Measurements from ENCODE around the gene PRRX1. TPM values are rescaled to one million over a fixed set of nuclear protein-coding genes. Genes with fewer than 3 reads are reported as not detected.

Gene PRRX1
- total and polyA plus RNA-seq, 8 donors: 0.84 to 79.6 (median 3.2) TPM

GRCh38 chr1:170727963-170728362 is 64.0 kb downstream of the PRRX1 start:
- Histone ChIP-seq H3K9me3 (no peaks in the 10 kb centered on the region), H3K4me3 (no peak overlapping the region), H3K27ac (no peak overlapping the region), H3K27me3 (no peaks in the 10 kb centered on the region), H3K4me1 (no peaks in the 10 kb centered on the region), H3K36me3 (no peaks in the 10 kb centered on the region)
- ATAC-seq (no peak), DNase-seq (no peak)
- intact Hi-C loops (cut with DNase I): no loop called here
- TF ChIP-seq, protein P1, sequence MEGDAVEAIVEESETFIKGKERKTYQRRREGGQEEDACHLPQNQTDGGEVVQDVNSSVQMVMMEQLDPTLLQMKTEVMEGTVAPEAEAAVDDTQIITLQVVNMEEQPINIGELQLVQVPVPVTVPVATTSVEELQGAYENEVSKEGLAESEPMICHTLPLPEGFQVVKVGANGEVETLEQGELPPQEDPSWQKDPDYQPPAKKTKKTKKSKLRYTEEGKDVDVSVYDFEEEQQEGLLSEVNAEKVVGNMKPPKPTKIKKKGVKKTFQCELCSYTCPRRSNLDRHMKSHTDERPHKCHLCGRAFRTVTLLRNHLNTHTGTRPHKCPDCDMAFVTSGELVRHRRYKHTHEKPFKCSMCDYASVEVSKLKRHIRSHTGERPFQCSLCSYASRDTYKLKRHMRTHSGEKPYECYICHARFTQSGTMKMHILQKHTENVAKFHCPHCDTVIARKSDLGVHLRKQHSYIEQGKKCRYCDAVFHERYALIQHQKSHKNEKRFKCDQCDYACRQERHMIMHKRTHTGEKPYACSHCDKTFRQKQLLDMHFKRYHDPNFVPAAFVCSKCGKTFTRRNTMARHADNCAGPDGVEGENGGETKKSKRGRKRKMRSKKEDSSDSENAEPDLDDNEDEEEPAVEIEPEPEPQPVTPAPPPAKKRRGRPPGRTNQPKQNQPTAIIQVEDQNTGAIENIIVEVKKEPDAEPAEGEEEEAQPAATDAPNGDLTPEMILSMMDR (IDR thresholded peaks at IDR 0.05): no peak

- no peak overlapping the region for H3K27ac ChIP-seq
- no peak for ATAC-seq
- no peak overlapping the region for H3K4me3 ChIP-seq
- intact Hi-C loops (cut with DNase I): no loop called here
- H3K4me1 ChIP-seq: no peaks in the 10 kb centered on the region
- H3K27me3 ChIP-seq: no peaks in the 10 kb centered on the region
- TF ChIP-seq, protein P1 (IDR thresholded peaks at IDR 0.05): no peak
- no peaks in the 10 kb centered on the region for H3K9me3 ChIP-seq
- no peak for DNase-seq
- no peaks in the 10 kb centered on the region for H3K36me3 ChIP-seq
Observed at GRCh38 chr1:170729225-170730002, 65.5 kb downstream of the PRRX1 start.

GRCh38 chr1:170730014-170730413 is 66.1 kb downstream of the PRRX1 start:
- TF ChIP-seq, protein P1 (IDR thresholded peaks at IDR 0.05): no peak
- intact Hi-C loops (cut with DNase I): no loop called here
- Histone ChIP-seq H3K9me3 (no peaks in the 10 kb centered on the region), H3K36me3 (no peaks in the 10 kb centered on the region), H3K4me3 (no peak overlapping the region), H3K27me3 (no peaks in the 10 kb centered on the region), H3K4me1 (no peaks in the 10 kb centered on the region), H3K27ac (no peak overlapping the region)
- no peak for DNase-seq
- ATAC-seq: no peak

DNA sequence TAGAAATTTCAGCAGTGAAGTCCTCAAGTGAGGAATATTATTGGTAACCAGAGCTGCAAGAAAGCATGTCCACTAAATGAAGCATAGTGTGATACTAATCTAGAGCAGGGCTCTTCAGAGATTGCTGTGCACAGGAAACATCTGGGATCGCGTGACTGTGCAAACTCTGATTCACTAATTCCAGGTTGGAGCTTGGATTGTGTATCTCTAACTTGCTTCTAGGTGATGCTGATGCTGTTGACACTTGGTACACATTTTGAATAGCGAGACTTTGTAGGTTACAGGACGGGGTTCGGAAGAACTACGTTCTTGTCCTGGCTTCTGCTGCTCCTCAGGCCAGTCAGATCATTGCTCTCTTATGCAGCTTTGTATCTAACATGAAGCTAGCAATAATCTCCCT is 66.5 kb downstream of the PRRX1 start:
- intact Hi-C loops (cut with DNase I): no loop called here
- Histone ChIP-seq H3K4me1 (no peaks in the 10 kb centered on the region), H3K27ac (no peak overlapping the region), H3K9me3 (no peaks in the 10 kb centered on the region), H3K27me3 (no peaks in the 10 kb centered on the region), H3K4me3 (no peak overlapping the region), H3K36me3 (no peaks in the 10 kb centered on the region)
- DNase-seq (no peak), ATAC-seq (no peak)
- TF ChIP-seq, protein P1 (IDR thresholded peaks at IDR 0.05): no peak

DNA sequence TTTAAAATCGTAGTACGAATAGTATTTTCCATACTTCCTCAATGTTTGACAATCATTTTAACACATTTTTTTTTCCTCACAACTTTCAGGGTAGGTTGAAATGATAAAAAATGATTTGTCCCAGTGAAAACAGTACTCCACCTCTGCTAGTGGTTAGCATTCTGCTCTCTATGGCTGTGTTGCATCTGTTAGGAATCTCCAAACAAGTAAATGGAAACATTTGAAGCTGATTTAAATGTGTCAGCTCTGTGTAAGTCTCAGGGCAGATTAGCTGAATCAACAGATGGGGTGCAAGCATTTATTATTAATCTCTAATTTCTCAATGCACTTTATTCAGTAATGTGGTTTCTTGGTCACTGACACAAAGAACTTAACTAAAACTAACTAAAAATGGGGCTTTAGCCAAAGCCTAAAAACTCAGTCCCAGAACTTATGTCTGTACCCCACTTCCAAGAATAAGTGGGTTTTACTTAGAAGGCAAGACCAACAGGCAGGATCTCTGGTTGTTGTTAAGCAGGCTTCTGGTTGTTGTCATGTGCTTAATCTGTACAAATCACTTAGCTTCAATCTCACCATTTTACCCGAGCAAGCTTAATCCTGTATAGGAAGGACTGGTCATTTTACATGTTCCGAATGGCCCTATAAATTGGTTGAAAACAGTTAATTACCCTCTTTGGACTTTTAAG is 67.8 kb downstream of the PRRX1 start:
- no peaks in the 10 kb centered on the region for H3K27me3 ChIP-seq
- H3K36me3 ChIP-seq: no peaks in the 10 kb centered on the region
- TF ChIP-seq, protein P1 (IDR thresholded peaks at IDR 0.05): no peak
- ATAC-seq (no peak), DNase-seq (no peak)
- intact Hi-C loops (cut with DNase I): no loop called here
- no peaks in the 10 kb centered on the region for H3K9me3 ChIP-seq
- no peak overlapping the region for H3K4me3 ChIP-seq
- H3K27ac ChIP-seq: no peak overlapping the region
- H3K4me1 ChIP-seq: no peaks in the 10 kb centered on the region

Data from left lung (tissue), 10 donors.